HG03558 (cell line): ENCODE results near the gene CTSF.
"Not testable (repeated sequence)": the region's sequence is repeated elsewhere in the genome, so short reads cannot be mapped to it uniquely, and the experiment has no call there.

ENCODE experiments used
- ATAC-seq: cut with Tn5 transposase; IDR thresholded peaks from one replicate; pipeline ENCODE4 v1.9.1; 2021; ENCODE audit warnings: moderate number of reproducible peaks; ENCODE audit not compliant: unreplicated experiment; ENCODE audit errors: extremely low read depth

CTSF gene

DNA sequence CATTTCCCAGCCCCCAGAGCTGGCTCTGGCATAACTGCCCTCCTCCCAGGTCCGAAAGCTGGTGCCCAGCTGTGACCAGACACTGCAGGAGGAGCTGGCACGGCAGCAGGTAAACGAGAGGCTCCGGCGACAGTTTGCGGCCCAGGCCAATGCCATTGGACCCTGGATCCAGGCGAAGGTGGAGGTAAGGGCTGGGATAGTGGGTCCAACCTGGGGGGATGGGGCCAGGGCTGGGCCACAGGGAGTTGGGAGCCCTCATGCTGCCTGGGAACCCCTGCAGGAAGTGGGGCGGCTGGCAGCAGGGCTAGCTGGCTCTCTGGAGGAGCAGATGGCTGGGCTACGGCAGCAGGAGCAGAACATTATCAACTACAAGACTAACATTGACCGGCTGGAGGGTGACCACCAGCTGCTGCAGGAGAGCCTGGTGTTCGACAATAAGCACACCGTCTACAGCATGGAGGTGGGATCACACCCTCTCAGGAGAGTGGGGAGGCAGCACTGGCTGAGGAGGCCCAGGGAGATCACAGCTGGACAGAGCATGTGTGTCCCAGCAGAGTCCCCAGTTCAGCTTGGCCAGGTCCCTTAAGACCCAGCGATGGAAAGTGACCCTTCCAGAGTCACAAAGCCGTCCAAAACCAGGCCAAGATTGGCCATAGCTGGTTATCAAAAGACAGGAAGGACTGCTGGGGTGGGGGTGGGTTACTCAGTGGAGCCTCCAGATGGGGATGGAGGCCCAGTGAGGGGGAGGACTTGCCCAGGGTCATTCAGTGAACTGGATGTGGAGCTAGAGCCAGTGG, 7.0 kb downstream of the CTSF start:
- ATAC-seq = no peak

DNA sequence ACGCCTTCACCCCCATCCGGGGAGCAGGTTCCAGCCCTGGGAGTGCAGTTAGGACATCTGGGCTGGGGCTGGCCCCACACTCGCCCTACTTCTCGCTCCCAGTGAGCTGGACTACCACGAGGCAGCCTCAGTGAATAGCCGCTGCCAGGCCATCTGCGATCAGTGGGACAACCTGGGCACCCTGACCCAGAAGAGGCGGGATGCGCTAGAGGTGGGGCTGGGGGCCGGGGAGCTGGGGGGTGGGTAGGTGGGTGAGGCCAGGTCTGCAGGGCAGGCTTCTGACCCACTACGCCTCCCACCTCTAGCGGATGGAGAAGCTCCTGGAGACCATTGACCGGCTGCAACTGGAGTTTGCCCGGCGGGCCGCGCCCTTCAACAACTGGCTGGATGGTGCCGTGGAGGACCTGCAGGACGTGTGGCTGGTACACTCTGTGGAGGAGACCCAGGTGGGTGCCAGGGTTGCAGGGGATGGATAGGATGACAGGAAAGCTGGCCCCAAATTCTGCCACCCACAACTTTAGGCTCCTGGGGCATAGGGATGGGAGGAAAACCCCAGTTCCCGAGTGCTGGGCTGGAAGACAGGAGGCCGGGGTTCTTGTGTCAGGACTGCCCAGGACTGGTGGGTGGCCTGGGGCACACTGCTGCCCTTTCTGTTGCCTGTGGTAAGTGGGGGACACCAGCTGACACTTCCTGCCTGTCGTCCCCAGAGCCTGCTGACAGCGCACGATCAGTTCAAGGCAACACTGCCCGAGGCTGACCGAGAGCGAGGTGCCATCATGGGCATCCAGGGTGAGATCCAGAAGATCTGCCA, 8.3 kb downstream of the CTSF start:
- no peak for ATAC-seq

DNA sequence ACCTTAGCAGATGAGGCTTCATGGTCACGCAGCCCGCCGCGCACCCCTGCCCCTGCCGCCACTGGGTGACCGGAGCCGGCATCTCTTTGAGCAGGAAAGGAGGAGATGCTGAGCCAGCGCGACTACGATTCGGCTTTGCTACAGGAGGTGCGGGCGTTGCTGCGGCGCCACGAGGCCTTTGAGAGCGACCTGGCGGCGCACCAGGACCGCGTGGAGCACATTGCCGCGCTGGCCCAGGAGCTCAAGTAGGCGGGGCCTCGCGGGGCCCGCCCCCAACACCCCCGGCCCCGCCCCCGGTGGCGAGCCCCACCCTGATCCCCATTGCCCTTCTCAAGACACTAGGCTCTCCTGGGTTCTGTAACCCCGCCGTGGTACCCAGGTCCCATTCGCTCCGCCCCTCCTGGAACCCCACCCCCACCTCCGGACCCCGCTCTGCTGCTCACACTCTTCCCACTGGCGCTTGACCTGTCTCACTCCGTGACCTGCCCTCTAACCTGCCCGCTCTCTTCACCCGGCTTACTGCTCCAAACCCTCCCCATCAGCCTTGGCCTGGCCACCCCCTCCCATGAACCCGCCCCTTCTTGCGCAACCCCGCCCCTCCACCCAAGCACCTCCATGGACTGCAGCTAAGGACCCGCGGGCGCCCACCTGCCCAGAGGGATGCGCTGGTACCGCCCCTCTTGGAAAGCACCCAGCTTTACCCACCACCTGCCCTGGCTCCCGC, 9.1 kb downstream of the CTSF start:
- no peak for ATAC-seq

DNA sequence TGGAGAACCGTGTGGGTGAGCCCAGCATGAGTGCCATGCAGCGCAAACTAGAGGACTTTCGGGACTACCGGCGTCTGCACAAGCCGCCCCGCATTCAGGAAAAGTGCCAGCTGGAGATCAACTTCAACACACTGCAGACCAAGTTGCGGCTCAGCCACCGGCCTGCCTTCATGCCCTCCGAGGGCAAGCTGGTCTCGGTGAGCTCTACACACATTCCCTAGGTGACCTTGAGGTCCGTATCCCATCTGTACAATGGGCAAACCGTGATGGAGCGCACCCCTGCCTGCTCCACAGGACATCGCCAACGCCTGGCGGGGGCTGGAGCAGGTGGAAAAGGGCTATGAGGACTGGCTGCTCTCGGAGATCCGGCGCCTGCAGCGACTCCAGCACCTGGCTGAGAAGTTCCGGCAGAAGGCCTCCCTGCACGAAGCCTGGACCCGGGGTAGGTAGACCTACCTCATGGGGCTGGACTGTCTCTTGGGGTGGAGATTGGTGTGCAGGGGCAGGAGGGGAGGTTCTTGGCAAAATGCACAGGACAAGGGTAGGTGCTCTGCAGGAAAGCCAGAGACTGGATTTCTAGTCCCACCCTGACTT, 10.6 kb downstream of the CTSF start:
- ATAC-seq = no peak

DNA sequence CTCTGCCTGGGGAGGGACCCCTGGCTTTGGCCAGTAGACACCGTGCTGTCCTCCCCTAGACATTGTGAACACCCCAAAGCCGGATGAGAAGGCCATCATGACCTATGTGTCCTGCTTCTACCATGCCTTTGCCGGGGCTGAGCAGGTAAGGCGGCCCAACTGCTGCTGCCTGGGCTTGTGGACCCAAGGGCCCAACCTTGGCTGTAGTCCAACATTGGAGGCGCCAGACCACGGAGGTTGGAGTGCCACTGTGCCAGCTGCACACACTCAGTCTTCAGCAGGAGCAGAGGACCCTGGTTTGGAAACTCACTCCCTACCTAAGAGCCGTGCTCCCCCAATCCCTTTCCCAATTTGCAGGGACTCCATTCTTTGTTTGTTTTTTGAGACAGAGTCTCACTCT, 12.3 kb downstream of the CTSF start:
- ATAC-seq = no peak

DNA sequence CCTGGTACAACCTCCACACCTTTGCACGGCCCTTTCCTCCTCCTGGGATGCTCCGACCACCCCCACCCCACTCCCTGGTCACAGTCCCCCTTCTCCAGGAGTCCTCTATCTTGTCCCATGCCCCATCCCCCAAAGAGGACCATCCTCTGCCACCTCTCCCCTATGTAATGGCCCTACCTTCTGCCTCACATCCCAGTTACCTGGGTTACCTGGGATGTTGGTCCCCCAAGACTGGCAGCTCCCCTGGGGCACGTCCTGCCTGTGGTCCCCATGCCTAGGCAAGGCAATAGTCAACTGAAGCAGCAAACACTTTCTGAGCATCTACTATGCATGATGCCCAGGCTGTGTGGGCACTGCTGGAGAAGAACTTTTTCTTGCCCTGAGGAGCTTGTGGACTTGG, 13.0 kb downstream of the CTSF start:
- ATAC-seq = no peak

DNA sequence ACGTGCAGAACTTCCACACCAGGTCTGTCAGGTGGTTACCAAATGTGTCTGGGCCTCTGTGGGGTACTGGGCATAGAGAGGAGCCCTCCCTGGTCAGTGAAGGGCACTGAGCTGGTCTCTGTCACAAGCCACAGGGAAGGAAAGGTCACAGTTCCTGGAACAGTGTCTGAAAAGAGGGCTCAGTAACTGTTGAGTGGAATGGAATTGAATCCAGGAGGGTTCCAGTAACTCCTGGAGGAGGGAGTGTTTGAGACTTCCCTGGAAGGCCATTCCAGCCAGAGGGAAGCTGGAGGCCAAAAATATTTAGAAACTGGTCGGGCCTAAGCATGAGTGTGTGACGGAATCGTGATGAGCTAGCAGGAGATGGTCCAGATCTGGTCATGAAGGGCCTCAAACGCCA, 13.8 kb downstream of the CTSF start:
- no peak for ATAC-seq

DNA sequence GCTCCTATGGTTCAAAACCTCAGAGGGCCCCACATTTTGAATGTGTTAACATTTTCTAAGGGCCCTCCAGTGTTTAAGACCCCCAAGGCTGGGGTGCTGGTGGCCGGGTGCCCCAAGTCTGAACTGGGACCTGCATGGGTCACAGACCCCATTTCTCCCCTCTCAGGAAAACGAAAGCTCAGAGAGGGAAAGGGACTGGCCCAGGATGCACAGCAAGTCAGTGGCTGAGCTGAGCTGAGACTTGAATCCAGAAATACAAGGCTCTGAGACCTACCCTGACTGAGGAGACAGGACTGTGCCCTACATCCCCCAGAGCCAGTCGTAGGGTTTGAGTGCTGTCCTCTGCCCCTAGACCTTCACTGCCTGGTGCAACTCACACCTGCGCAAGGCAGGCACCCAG, 17.5 kb downstream of the CTSF start:
- ATAC-seq = no peak

DNA sequence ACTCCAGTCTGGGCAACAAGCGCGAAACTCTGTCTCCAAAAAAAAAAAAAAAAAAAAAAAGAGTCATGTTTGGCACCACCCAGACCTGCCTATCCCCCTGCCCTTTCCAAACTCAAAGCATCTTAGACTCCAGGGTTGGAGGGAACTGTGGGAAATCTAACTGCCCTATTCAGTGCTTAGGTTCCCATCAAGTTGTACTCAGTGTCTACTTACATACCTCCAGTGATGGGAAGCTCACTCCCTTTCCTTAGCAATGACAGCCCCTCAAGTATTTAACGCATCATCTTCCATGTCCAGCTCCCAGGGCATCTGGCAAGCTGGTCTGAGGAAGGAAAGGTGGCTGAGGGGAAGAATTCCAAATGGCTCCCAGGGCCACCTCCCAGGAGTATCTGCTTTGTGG, 18.7 kb downstream of the CTSF start:
- ATAC-seq = no peak

DNA sequence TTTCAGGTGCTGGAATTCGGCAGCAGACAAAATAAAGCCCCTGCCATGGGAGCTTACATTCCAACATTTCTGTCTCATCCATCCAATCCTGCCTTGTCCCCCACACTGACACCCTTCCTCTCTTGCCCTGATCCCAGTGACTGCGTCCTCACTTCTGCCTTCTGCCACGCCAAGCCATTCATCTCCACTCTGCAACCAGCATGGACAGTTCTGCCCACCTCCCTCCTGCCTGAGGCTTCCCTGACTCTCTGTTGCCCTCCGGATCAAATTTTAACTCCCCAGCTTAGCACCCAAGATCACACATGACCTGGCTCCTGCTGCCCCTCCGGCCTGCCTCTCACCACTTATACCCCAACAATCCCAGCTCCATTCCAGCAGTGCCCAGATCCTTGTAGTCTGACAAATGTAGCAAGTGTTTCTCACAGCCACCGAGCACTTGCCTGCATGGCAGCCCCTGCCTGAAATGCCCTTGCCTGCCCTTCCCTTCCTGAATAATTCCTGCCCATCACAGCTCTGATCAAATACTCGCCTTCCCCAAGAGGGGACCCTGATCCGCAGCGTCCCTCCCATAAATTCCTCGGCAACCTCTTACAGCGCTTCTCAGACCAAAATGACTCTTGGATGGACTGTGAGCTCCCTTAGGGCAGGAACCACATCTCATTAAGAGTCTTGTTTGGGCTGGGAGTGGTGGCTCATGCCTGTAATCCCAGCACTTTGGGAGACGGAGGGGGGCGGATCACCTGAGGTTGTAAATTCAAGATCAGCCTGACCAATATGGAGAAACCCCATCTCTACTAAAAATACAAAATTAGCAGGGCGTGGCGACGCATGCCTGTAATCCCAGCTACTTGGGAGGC, 19.4 kb downstream of the CTSF start:
- ATAC-seq = no peak

DNA sequence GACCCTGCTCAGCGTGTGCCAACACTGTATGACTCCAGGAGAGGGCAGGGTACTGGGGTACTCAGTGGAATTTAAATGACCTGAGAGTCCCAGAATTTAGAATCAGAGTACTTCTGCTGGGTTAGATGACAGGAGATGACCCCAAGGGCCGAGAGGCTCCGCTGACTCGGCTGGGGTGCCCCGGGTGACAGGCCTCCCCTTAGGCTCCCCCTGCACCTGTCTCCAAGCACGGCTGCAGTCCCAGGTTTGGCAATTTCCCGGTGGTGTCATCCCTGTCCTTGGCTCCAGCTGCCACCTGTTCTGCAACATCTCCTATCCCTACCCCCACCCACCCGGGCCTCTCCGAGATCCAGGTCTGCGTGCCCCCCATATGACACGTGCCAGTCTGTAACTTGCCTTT, 20.4 kb downstream of the CTSF start:
- ATAC-seq = no peak

DNA sequence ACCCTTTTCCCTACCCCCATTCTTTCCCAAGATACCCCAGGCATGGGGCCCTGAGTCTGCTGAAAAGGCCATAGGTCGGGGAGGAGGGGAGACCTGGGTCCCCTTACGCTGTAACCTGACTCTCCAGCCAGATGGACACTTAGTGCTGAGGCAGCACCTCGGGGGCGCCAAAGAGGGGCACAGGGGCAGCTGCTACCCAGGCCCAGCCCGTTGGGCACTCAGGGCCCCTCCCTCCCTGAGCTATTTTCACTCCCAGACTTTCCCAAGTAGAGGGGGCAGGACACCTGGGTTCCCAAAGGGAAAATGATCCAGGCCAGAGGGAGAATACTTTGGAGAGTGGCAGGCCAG, 20.8 kb downstream of the CTSF start:
- ATAC-seq = no peak

DNA sequence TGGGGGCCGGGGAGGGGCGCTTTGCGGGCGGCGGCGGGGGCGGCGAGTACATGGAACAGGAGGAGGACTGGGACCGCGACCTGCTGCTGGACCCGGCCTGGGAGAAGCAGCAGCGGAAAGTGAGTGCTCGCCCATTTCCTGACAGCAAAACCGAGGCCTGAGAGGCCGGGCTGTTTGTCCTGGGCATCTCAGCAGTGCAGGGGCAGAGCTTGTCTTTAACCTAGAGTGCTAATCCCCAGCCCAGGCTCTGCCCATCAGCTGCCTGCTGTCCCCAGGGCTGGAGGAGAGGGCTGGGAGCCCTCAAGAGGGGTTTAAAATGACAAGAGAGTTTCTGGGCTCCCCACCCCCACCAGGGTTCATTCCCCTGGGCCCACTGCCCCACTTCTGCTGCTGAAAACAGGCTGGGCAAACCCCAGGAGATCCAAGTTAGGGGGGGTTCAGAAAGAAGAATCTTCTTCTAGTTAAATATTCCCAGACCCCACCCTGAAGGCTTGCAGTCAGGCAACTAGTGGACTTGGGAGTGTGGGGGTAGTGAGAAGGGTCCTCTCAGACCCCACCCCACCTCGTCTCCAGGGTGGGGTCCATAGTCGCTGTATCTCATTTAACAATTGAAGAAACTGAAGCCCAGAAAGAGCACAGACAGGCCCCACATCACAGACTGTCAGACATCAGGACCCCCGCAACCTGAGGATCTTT, 21.3 kb downstream of the CTSF start:
- ATAC-seq = no peak

DNA sequence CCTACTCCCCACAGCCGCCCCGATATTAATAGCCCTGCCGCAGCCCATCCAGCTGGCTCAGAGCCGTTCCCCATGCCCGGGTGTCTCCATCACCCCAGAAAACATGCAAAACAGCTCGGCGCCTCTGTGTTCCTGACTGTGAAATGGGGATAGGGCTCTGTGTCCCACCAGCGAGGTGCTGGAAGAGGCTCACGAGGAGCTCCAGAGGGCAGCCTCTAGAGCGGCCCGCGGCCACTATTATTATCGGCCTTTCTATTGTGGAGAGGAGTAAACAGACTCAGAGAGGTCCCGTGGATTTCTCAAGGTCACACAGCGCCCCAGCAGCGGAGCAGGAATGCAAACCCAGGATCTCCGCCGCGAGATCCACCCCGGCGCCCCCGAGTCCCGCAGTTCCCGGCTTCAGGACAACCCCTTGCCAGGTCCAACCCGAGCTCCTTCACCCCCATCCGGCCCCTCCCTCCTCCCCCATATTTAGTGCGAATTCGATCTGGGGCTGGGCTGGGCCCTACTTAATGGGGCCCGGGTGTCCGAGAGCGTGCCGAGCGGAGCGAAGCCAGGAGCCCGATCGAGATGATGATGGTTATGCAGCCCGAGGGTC, 21.9 kb downstream of the CTSF start, which contains the start of gene ACTN3:
TSS of gene ACTN3 (plus strand) at position 536 of the 598 bp plus-strand sequence. CDS start at position 571, 35 bp downstream.
- no peak for ATAC-seq

DNA sequence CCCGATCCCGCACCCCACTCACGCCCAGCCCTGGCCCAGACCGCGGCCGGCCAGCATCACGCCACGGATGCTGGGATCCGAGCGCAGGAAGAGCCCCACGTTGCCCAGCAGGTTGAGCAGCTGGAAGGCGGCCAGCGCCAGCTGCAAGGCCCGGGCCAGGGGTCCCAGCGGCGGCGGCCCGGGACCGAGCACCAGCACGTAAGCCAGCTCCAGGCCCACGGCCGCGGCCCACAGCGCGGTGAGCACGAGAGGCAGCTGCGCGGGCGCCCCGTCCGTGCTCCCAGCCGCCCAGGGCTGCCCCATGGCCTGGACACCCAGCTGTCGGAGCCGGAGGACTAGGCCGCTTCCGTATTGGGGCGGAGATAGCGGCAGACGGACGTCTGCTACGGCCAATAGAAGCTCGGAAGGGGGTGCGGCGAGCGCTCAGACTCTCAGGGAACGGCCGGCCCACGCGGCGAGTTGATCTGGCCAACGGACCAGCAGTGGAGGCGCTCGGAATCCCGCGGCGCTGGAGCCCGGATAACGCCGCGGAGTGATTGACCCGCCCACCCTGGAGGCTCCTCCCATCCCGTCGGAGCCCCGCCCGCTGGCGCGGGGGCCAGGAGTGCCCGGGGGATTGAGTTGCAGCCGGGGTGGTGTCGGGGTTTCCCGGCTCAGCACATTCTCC, 22.6 kb downstream of the CTSF start, which contains the start of gene ZDHHC24:
TSS of gene ZDHHC24 (minus strand) at position 348 of the 667 bp plus-strand sequence. CDS start at position 303, 45 bp downstream.
- peak; percentile 75 for ATAC-seq

DNA sequence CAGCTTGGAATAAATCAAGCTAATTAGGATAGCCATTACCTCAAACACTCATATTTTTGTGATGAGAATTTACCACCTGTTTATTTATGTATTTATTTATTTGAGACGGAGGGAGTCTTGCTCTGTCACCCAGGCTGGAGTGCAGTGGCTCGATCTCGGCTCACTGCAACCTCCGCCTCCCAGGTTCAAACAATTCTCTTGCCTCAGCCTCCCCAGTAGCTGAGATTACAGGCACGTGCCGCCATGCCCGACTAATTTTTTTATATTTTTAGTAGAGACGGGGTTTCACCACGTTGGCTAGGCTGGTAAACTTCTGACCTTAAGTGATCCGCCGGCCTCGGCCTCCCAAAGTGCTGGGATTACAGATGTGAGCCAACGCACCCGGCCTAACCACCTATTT, 23.5 kb downstream of the CTSF start:
- not testable (repeated sequence) for ATAC-seq

DNA sequence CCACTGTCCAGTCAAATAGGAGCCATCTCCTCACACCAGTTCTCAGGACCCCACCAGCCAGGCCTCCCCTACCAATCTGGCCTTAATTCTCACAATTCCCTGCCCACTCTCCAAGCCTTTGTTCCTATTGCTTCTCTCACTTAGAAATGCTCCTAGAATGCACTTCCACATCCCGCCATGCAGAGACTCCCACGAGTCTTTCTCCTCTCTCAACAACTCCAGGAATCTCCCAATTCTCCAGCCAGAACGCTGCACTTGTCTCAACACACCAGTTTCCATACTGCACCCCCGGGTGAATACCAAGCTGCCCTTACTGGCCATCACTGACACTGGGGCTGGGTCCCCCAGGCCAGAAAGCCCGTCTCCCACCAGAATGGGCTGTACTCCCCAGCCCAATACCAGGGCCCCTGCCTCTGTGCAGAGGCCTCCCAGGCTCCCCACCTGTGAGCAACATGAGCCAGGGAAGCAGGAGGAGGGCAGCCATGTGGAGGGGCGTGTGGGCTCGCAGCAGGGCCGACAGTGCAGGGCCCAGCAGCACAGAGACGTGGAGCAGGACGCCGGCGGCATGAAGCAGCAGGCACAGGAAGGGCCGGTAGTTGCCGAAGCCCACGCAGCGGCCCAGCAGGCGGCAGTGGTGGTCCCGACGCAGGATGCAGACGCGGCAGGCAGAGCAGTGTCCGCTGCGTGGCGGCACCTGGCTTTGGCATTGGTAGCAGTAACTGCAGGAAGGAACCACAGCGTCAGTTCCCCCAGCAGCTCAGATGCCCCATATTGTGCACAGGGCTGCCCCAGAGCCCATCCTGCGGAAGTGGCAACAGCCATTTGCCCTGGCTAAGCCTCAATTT, 24.9 kb downstream of the CTSF start:
- ATAC-seq = no peak
